ENCODE data around the gene THBS2. TPM values are rescaled to one million over a fixed set of nuclear protein-coding genes. Genes with fewer than 3 reads are reported as not detected.

Gene THBS2
- total RNA-seq, 2 experiments from 2014 or later = not detected

DNA sequence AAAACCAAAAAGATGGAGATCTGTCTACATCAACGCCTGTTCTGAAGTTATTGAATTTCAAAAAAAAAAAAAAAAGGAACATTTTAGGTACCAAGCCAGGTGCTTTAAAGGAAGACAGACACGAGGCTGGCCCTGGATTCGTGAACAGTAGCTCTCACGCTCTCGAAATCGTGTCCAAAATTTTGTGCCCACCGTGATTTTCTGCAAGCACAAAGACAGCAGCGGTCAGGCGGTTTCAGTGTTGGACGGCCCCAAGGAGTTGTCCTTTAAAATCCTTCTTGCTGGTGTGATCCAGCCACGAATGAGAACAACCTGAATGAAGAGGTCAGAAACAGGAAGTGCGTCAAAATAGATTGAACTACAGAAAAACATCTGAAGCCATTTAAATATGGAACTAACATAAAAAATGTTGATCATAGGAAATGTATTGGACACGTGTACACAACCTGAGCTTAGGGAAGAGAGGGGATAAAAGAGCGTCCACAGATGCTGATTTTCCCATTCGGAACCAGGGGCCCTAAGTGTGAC lies 78.2 kb downstream of the THBS2 start:
- Mint-ChIP-seq H3K27ac (no peak overlapping the region), H3K4me1 (ENCODE audit: low read depth) (no peaks in the 10 kb centered on the region), H3K36me3 (no peaks in the 10 kb centered on the region), H3K4me3 (no peak overlapping the region), H3K27me3 (peaks cover 7% of the 10 kb centered on the region), H3K9me3 (no peaks in the 10 kb centered on the region)
- intact Hi-C loops (cut with micrococcal nuclease) = no loop called here
- ChIA-PET CTCF (no interaction called here), POLR2A (no interaction called here)
- DNase-seq = no peak

DNA sequence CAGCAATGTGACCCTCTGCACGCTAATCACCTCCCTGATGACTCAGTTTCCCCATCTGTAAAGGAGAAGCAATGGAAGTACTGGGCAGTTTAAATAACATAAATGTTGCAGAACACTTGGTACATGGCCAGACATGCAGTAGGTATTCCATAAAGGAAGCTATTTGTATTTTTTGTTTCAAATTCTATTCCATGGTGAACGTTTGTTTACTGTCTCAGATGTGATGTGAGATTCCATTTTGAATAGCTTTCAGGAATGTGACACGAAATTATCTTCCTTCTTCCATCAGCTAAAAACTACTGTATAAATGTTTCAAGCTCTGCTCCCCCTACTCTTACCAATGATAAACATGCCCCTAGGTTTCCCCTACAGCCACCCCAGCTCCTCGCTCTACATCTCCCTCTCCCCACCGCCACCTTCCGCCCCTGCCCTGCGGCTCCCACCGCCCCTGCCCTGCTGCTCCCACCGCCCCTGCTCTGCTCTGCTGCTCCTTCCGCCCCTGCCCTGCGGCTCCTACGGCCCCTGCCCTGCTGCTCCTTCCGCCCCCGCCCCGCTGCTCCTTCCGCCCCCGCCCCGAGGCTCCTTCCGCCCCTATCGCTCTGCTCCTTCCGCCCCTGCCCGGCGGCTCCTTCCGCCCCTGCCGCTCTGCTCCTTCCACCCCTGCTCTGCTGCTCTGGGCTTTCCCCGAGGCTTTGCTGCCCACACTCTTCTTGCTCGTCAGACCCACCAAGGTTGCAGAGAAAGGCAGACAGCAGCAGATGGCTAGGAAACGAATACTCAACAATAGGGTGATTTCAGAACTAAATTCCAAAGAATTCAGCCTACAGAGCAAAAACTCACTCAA lies 78.9 kb downstream of the THBS2 start:
- H3K36me3 Mint-ChIP-seq = no peaks in the 10 kb centered on the region
- DNase-seq = no peak
- no peak overlapping the region for H3K27ac Mint-ChIP-seq
- no peak overlapping the region for H3K4me3 Mint-ChIP-seq
- H3K4me1 Mint-ChIP-seq (ENCODE audit: low read depth) = no peaks in the 10 kb centered on the region
- ChIA-PET POLR2A (no interaction called here), CTCF (no interaction called here)
- H3K27me3 Mint-ChIP-seq = peaks cover 7% of the 10 kb centered on the region
- H3K9me3 Mint-ChIP-seq = no peaks in the 10 kb centered on the region
- intact Hi-C loops (cut with micrococcal nuclease) = no loop called here

DNA sequence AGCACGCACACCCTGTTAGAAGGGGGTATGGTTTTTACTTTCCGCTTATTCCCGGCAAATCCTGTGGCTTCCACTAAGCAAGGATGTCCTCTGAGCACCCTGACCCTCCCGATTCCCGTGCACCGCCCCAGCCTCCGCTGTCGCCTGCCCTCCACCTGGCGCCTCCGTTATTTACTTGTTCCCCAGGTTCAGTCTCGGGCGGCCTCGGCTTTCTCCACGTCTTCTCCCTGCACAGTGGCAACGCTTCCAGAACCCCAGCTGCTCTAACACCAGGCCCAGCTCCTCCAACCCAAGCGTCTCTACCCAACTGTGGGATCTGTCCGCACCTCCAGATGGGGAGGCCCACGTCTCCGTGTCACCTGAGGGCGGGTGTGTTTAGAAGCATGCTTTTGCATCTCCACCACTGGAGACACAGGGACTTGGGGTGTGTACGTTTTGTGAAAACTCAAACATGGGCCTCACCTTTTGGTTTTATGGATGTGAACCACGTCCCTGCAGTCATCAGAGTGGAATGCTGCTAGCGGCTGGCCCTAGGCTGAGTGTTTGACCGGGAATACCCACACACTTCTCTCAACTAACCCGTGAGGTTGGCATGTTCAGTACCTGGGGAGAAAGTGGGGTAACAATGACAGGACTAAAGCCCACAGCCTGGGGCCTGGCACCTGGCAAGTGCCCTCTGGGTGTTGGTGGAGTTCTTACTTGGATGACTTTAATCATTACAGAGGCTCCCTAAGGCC lies 79.9 kb downstream of the THBS2 start:
- no peaks in the 10 kb centered on the region for H3K36me3 Mint-ChIP-seq
- intact Hi-C loops (cut with micrococcal nuclease) = no loop called here
- POLR2A ChIA-PET = no interaction called here
- H3K4me3 Mint-ChIP-seq = no peak overlapping the region
- no peaks in the 10 kb centered on the region for H3K9me3 Mint-ChIP-seq
- no peak for DNase-seq
- no peaks in the 10 kb centered on the region for H3K4me1 Mint-ChIP-seq (ENCODE audit: low read depth)
- CTCF ChIA-PET = no interaction called here
- no peak overlapping the region for H3K27ac Mint-ChIP-seq
- H3K27me3 Mint-ChIP-seq = peaks cover 2% of the 10 kb centered on the region

DNA sequence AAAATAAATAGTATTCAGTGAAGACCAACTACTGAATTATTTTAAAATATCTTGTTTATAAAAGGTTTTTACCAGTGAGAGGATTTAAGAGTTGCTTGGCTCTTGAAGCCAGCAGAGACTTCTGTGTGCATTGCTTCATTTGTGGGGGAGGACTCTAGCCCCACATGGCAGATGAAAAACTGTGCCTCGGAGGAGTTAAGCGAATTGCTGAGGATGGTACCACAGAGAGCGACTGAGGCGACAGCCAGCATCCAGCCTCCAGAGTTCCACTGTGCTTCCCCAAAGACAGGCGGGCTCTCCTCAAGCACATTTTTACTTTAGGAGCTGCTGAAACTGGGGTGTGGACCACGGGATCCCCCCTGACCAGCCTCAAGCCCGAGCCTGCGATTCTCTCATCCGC lies 80.7 kb downstream of the THBS2 start:
- intact Hi-C loops (cut with micrococcal nuclease) = no loop called here
- no peak overlapping the region for H3K27ac Mint-ChIP-seq
- H3K36me3 Mint-ChIP-seq = no peaks in the 10 kb centered on the region
- CTCF ChIA-PET = no interaction called here
- peaks cover 2% of the 10 kb centered on the region for H3K27me3 Mint-ChIP-seq
- H3K9me3 Mint-ChIP-seq = no peaks in the 10 kb centered on the region
- H3K4me1 Mint-ChIP-seq (ENCODE audit: low read depth) = no peaks in the 10 kb centered on the region
- POLR2A ChIA-PET = no interaction called here
- H3K4me3 Mint-ChIP-seq = no peak overlapping the region
- DNase-seq = no peak

DNA sequence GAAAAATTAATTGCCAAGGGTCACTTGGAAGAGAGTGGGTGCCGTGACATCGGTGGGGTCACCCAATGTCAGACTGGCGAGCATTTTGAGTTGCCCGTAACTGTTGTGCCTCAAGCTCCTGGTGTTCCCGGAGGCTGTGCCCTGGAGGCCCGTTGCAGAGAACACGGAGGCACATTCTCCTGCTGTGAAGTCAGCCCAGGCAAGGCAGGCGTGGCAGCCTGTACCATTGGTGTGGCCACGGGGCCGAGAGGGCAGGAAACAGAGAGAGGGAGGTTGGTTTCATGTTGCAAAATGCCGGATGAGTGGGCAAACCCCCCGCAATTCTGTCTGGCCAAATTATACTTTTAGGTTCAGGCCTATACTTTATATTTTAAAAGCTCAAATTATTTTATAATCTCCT lies 81.2 kb downstream of the THBS2 start:
- Mint-ChIP-seq H3K4me3 (no peak overlapping the region), H3K36me3 (no peaks in the 10 kb centered on the region), H3K27ac (no peak overlapping the region), H3K27me3 (peaks cover 2% of the 10 kb centered on the region), H3K4me1 (ENCODE audit: low read depth) (no peaks in the 10 kb centered on the region), H3K9me3 (no peaks in the 10 kb centered on the region)
- POLR2A ChIA-PET = no interaction called here
- DNase-seq = no peak
- intact Hi-C loops (cut with micrococcal nuclease) = no loop called here
- CTCF ChIA-PET = no interaction called here

DNA sequence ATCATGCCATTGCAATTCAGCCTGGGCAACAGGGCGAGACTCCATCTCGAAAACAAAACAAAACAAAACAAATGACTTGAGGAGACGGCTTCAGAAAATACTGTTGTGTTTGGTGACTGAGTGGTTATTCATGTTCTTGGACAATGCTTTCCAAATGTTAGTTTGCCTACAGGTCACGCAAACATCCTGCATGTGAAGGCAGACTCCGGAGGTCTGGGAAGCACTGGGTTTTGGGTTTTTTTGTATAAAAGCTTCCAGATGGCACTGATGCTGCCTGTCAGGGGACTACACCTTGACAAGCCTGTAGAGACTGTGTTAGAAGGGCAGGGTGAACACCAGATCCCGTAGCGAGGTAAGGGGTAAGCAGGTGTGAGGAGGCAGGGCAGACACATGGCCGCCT lies 81.7 kb downstream of the THBS2 start:
- no peaks in the 10 kb centered on the region for H3K9me3 Mint-ChIP-seq
- ChIA-PET CTCF (no interaction called here), POLR2A (no interaction called here)
- no peak overlapping the region for H3K27ac Mint-ChIP-seq
- H3K27me3 Mint-ChIP-seq = peaks cover 2% of the 10 kb centered on the region
- intact Hi-C loops (cut with micrococcal nuclease) = no loop called here
- no peak overlapping the region for H3K4me3 Mint-ChIP-seq
- H3K4me1 Mint-ChIP-seq (ENCODE audit: low read depth) = no peaks in the 10 kb centered on the region
- DNase-seq = no peak
- no peaks in the 10 kb centered on the region for H3K36me3 Mint-ChIP-seq

DNA sequence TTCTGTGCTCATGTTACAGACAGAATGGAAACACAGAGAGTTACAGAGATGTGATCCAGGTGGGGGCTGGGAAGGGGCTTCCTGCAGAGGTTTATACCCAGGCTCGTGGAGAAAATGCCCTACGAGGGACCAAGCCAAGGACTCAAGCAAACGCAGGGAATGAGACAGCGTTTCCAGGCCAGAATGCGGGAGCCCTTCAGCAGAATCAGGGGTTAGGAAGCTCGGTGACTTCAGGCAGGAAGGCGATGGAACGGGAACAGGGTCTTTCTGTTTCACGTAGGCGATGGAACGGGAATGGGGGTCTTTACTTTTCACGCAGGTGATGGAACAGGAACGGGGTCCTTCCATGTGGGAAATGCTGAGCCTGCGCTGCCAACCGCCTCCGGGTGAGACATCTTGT lies 82.6 kb downstream of the THBS2 start:
- CTCF ChIA-PET = no interaction called here
- H3K27ac Mint-ChIP-seq = no peak overlapping the region
- no peaks in the 10 kb centered on the region for H3K36me3 Mint-ChIP-seq
- POLR2A ChIA-PET = no interaction called here
- DNase-seq = no peak
- peaks cover 3% of the 10 kb centered on the region for H3K27me3 Mint-ChIP-seq
- intact Hi-C loops (cut with micrococcal nuclease) = no loop called here
- H3K4me3 Mint-ChIP-seq = no peak overlapping the region
- H3K4me1 Mint-ChIP-seq (ENCODE audit: low read depth) = no peaks in the 10 kb centered on the region
- H3K9me3 Mint-ChIP-seq = no peaks in the 10 kb centered on the region

DNA sequence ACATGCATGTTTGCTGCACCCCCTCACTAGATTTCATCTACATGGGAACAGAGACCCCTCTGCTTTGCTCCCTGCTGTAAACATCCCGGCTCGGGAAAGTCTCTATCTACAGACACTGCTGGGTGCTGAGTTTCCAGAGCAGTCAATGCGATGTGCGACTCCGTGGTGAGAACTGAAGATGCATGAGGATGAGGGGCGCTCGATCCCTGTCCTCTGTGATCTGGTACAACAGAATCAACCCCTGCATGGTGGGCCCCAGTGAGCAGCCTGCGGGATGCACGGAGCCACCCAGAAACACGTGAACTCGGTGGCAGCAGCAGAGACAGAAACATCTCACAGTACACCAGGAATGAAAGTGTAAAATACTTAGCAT lies 83.1 kb downstream of the THBS2 start:
- H3K27me3 Mint-ChIP-seq = peaks cover 3% of the 10 kb centered on the region
- no peak for DNase-seq
- H3K36me3 Mint-ChIP-seq = no peaks in the 10 kb centered on the region
- no peaks in the 10 kb centered on the region for H3K4me1 Mint-ChIP-seq (ENCODE audit: low read depth)
- ChIA-PET CTCF (no interaction called here), POLR2A (no interaction called here)
- intact Hi-C loops (cut with micrococcal nuclease) = no loop called here
- H3K4me3 Mint-ChIP-seq = no peak overlapping the region
- H3K27ac Mint-ChIP-seq = no peak overlapping the region
- H3K9me3 Mint-ChIP-seq = no peaks in the 10 kb centered on the region

DNA sequence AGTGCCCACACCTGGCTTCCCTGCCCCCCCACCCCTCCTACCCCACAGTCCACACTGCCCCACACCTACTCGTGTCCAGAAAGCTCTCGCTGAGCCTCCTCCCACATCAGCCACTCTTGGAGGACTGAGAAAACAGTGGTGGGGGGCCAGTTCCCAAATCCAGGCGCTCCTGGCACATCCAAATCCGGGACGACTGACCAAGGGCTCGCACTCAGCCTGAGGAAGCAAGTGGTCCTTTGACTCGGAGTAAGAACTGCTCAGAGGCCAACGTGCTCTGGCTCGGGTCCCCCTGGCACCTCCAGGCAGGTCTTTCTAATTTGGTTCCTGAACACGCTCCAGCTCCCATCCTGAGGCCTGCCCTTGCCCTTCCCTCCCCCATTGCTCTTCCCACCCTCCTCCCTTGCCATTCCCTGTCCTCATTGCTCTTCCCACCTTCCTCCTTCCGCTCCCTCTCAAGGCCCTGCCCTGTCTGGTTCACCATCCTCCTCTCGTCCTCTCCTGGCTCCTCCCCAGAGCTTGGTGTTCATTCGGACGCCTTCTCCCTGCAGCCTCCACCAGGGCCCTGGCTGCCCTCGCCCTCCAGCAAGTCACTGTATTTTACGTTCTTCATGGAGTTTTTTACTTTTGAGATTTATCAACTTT lies 83.6 kb downstream of the THBS2 start:
- H3K4me3 Mint-ChIP-seq = no peak overlapping the region

DNA sequence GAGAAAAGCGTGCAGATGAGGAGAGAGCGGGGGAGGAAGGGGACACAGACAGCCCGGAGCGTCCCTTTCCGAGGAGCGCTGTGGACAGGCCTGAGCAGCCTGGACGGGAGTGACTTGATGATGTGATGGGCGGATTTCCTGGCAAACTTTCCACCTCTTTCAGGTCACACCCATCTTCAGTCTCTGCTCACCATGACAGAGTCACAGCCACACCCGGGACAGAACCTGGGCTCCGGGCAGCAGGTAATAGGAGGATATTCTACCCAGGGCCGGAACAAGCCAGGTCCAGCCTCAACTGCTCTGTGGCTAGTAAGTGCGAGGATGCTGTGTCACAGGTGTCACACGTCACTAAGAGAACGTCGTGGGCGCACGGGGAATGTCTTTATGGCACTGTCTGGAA lies 84.3 kb downstream of the THBS2 start:
- ChIA-PET CTCF (no interaction called here), POLR2A (no interaction called here)
- peaks cover 3% of the 10 kb centered on the region for H3K27me3 Mint-ChIP-seq
- intact Hi-C loops (cut with micrococcal nuclease) = no loop called here
- no peaks in the 10 kb centered on the region for H3K4me1 Mint-ChIP-seq (ENCODE audit: low read depth)
- H3K27ac Mint-ChIP-seq = no peak overlapping the region
- no peaks in the 10 kb centered on the region for H3K36me3 Mint-ChIP-seq
- no peak for DNase-seq
- no peaks in the 10 kb centered on the region for H3K9me3 Mint-ChIP-seq
- no peak overlapping the region for H3K4me3 Mint-ChIP-seq

More for the DNA sequence above, 83.6 kb downstream of the THBS2 start:
- H3K4me1 Mint-ChIP-seq (ENCODE audit: low read depth) = no peaks in the 10 kb centered on the region
- H3K27me3 Mint-ChIP-seq = peaks cover 3% of the 10 kb centered on the region
- H3K36me3 Mint-ChIP-seq = no peaks in the 10 kb centered on the region
- POLR2A ChIA-PET = no interaction called here
- DNase-seq = no peak
- no peak overlapping the region for H3K27ac Mint-ChIP-seq
- intact Hi-C loops (cut with micrococcal nuclease) = no loop called here
- CTCF ChIA-PET = no interaction called here
- no peaks in the 10 kb centered on the region for H3K9me3 Mint-ChIP-seq

DNA sequence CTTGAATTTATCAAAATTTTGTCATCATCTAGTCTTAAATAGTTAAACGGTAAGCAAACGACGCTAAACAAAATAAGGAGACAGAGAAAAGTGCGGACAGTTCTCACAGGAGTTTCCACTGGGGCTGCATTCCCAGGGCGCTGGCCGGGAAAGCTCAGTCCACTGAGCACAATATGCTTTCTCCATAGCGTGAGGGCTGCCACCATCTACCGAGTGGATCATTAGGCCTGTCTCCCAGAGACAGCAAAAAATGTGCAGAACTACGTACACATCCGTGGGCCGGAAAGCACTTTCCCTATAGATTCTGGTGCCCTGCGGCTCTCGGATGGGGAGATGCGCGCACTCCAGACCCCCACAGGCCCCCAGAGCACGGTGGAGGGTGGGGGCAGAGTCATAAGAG lies 84.9 kb downstream of the THBS2 start:
- no peak overlapping the region for H3K27ac Mint-ChIP-seq
- ChIA-PET POLR2A (no interaction called here), CTCF (no interaction called here)
- no peaks in the 10 kb centered on the region for H3K36me3 Mint-ChIP-seq
- H3K4me3 Mint-ChIP-seq = no peak overlapping the region
- DNase-seq = no peak
- intact Hi-C loops (cut with micrococcal nuclease) = no loop called here
- H3K9me3 Mint-ChIP-seq = no peaks in the 10 kb centered on the region
- H3K27me3 Mint-ChIP-seq = peaks cover 3% of the 10 kb centered on the region
- H3K4me1 Mint-ChIP-seq (ENCODE audit: low read depth) = no peaks in the 10 kb centered on the region

DNA sequence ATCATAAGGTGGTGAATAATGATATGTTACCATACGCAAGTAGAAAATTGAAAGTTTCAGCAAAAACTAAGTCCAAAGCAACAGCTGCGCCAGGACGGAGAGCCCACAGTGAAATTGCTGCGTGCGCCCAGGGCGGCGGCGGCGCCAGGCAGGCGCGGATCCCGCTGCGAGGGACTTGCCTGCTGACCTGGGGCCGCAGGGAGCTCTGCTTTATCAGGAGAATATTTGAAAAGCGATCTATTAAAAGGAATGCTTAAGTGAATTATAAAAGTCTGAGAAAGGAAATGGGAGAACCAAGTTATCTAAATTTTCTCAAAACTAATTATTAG lies 85.4 kb downstream of the THBS2 start:
- peaks cover 3% of the 10 kb centered on the region for H3K27me3 Mint-ChIP-seq
- ChIA-PET POLR2A (no interaction called here), CTCF (no interaction called here)
- DNase-seq = no peak
- no peak overlapping the region for H3K27ac Mint-ChIP-seq
- H3K9me3 Mint-ChIP-seq = no peaks in the 10 kb centered on the region
- intact Hi-C loops (cut with micrococcal nuclease) = no loop called here
- no peak overlapping the region for H3K4me3 Mint-ChIP-seq
- no peaks in the 10 kb centered on the region for H3K4me1 Mint-ChIP-seq (ENCODE audit: low read depth)
- H3K36me3 Mint-ChIP-seq = no peaks in the 10 kb centered on the region

All from activated CD4-positive, alpha-beta memory T cell treated with anti-CD3 and anti-CD28 coated beads for 36 hours (primary cell).